Right lobe of liver (tissue), 6 donors: ENCODE results near the gene NEUROG1. TPM values are rescaled to one million over a fixed set of nuclear protein-coding genes. Genes with fewer than 3 reads are reported as not detected.

Experiments used
- ATAC-seq, 4 donors: fragments of 200-7000 bp; cut with Tn5 transposase; one replicate each; pipeline ENCODE4 v1.9.1; 2020; ENCODE audit warnings: mild to moderate bottlenecking in 4 of 4, moderate library complexity in 4 of 4
- DNase-seq, 3 donors: peaks; one replicate each; pipeline ENCODE4 v3.0.0-alpha.2; 2020
- H3K27ac ChIP-seq, 3 donors: fragments of 200-600 bp; one replicate each; pipeline ENCODE4 v1.8.0; 2022
- H3K27me3 ChIP-seq, 2 donors: fragments of 200-600 bp; one replicate each; pipeline ENCODE4 v1.8.0; 2022
- H3K36me3 ChIP-seq, 4 donors: fragments of 200-600 bp; sonication (generic) in 1 of 4; one replicate each; pipeline versions ENCODE4 v1.5.1 to v1.8.0; 2017 to 2022; ENCODE audit warnings: control low read depth in 1 of 4
- H3K4me1 ChIP-seq, 4 donors: fragments of 200-600 bp; sonication (generic) in 1 of 4; one replicate each; pipeline versions ENCODE4 v1.5.1 to v1.8.0; 2017 to 2022; ENCODE audit warnings: control low read depth in 1 of 4
- H3K4me3 ChIP-seq, 3 donors: fragments of 200-600 bp; one replicate each; pipeline ENCODE4 v1.8.0; 2022
- H3K9me3 ChIP-seq, 4 donors: fragments of 200-600 bp; sonication (generic) in 1 of 4; one replicate each; pipeline versions ENCODE4 v1.5.1 to v1.8.0; 2017 to 2022; ENCODE audit warnings: control low read depth in 1 of 4
- POLR2A ChIP-seq: fragments of 450-650 bp; IDR thresholded peaks from one replicate; pipeline ENCODE4 v1.6.1; 2017; ENCODE audit warnings: antibody characterized with exemption, mild to moderate bottlenecking
- WGBS: methylation state at CpG from one replicate; pipeline ENCODE4 v1.1.6; 2018; ENCODE audit warnings: low coverage, low lambda C conversion rate; ENCODE audit not compliant: insufficient coverage; ENCODE audit errors: missing lambda C conversion rate; 5-methylcytosine and 5-hydroxymethylcytosine counted together
- intact Hi-C, 2 donors: fragments of 100-400 bp; cut with DNase I; formaldehyde crosslinking; loops; one replicate each; pipeline versions ENCODE4 v1.11.2 to v1.14.1; 2022
- long read RNA-seq: library from polyadenylated mRNA; unstranded; transcript quantifications from one replicate; pipeline ENCODE4 v2.0.0, GENCODE V29; 2019
- total RNA-seq, 6 experiments: library from RNA; depleted of rRNA in 2 of 6; stranded (reverse); fragments of >200 nt in 2 of 6; fragmentation: NEBNext Ultra II Directional in 3 of 6; extraction: Animal tissue kit (Norgen Biotek cat#: 25700) in 3 of 6; gene quantifications; one replicate each; pipeline versions ENCODE4 v1.1.0 to v1.2.4, GENCODE V29; 2016 to 2023
- TF ChIP-seq, protein P1 (sequence below), 4 donors: fragments of 200-600 bp in 3 of 4; fragments of 450-650 bp in 1 of 4; IDR thresholded peaks; one replicate each; pipeline versions ENCODE4 v1.5.1 to v1.8.0; 2016 to 2022; ENCODE audit warnings: antibody characterized with exemption in 4 of 4, mild to moderate bottlenecking in 2 of 4
- donor health status: DM: no; HTN: yes; CAD: no.
- donor health status: DM: no; HTN: no; CAD: no.
- donor health status: DM: no; HTN: no; CAD: no.
- donor health status: DM: no; HTN: yes; CAD: no.
- donor health status: DM: no; HTN: yes; CAD: no.

NEUROG1 gene, protein sequence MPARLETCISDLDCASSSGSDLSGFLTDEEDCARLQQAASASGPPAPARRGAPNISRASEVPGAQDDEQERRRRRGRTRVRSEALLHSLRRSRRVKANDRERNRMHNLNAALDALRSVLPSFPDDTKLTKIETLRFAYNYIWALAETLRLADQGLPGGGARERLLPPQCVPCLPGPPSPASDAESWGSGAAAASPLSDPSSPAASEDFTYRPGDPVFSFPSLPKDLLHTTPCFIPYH
- not detected for total RNA-seq
- long read RNA-seq, result 0 reads

- DNase-seq (no peak), ATAC-seq (no peak)
- Histone ChIP-seq H3K4me1 (peaks cover 0 to 16% (median 0%) of the 10 kb centered on the region in 4 donors), H3K27me3 (peaks cover 0 to 8% of the 10 kb centered on the region in 2 donors), H3K9me3 (no peaks in the 10 kb centered on the region), H3K36me3 (no peaks in the 10 kb centered on the region), H3K4me3 (no peak within 1 kb of the TSS), H3K27ac (no peak within 1 kb of the TSS)
- intact Hi-C loops, result no loop called here
- 11% methylated on average over 8 of the region's 74 CpGs for WGBS
- TF ChIP-seq, protein P1, sequence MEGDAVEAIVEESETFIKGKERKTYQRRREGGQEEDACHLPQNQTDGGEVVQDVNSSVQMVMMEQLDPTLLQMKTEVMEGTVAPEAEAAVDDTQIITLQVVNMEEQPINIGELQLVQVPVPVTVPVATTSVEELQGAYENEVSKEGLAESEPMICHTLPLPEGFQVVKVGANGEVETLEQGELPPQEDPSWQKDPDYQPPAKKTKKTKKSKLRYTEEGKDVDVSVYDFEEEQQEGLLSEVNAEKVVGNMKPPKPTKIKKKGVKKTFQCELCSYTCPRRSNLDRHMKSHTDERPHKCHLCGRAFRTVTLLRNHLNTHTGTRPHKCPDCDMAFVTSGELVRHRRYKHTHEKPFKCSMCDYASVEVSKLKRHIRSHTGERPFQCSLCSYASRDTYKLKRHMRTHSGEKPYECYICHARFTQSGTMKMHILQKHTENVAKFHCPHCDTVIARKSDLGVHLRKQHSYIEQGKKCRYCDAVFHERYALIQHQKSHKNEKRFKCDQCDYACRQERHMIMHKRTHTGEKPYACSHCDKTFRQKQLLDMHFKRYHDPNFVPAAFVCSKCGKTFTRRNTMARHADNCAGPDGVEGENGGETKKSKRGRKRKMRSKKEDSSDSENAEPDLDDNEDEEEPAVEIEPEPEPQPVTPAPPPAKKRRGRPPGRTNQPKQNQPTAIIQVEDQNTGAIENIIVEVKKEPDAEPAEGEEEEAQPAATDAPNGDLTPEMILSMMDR (IDR thresholded peaks at IDR 0.05), result no peak
These were observed at the start of gene NEUROG1 for GRCh38 chr5:135535820-135536801. NEUROG1 (minus strand) TSS chr5:135535964; CDS start chr5:135535690, 274 bp downstream.

DNA sequence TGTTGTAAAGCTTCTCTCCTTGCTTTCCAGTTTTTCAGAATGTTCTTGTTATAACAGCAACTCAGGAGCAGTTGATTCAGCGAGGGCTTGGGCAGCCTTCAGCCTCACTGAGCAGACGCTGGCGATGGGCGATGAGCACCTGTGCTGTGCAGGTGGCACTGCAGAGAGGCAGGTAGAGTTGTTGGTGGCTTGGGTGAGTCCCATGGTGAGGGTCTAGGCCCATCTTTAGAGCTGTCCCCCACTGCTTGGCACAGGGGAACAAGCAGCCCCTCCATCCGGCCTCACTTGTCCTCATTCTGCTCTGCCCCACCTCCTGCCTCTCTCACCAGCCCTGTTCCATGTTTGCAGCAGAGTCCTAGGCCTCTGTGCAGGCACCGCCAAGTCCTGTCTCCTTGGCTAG is 49.2 kb upstream of the NEUROG1 start:
- H3K9me3 ChIP-seq, result no peaks in the 10 kb centered on the region
- intact Hi-C loops, result no loop called here
- no CpG with 5 or more reads among the region's 6 CpGs for WGBS
- no peak overlapping the region for H3K27ac ChIP-seq
- no peaks in the 10 kb centered on the region for H3K36me3 ChIP-seq
- ATAC-seq (no peak), DNase-seq (no peak)
- no peaks in the 10 kb centered on the region for H3K4me1 ChIP-seq
- no peak for TF ChIP-seq POLR2A
- TF ChIP-seq, protein P1 (IDR thresholded peaks at IDR 0.05), result no peak
- H3K27me3 ChIP-seq, result no peaks in the 10 kb centered on the region
- H3K4me3 ChIP-seq, result no peak overlapping the region

GRCh38 chr5:135584276-135584675 is 48.5 kb upstream of the NEUROG1 start:
- no peak for ATAC-seq
- no peak for DNase-seq
- 82% methylated on average over 2 of the region's 2 CpGs for WGBS

DNA sequence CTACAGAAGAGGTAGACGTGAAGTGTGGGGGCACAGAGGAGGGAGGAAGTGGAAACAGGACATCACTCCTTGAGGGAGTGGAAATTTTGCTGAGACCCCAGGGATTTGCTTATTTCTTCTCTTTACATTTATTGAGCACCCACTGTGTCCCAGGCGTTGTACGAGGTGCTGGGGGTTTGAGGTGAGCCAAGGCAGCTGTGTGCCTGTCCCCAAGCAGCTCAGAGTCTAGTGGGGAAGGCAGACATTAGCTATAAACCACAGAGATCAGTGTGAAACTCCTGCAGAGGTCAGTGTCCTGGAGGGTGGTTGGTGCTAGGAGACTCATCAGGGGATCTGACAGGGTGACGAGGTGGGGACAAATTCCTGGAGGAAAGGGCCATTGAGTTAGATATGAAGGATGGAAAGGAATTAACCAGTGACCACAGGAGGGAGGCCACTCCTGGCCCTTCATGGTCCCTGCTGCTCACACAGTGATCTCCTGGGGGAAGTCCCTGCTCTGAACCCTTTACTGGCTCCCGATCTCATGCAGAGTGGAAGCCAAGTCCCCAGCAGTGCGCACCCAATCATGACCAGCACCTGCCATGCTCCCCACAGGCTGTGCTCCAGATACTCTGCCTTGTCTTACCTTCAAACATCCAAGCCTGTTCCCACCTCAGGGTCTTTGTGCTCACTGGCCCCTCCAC is 46.5 kb upstream of the NEUROG1 start:
- no peak overlapping the region for H3K4me3 ChIP-seq
- DNase-seq (no peak), ATAC-seq (no peak)
- peaks cover 0 to 3% of the 10 kb centered on the region in 2 donors for H3K27me3 ChIP-seq
- TF ChIP-seq POLR2A, result no peak
- TF ChIP-seq, protein P1 (IDR thresholded peaks at IDR 0.05), result no peak
- 25% methylated on average over 4 of the region's 6 CpGs for WGBS
- H3K9me3 ChIP-seq, result no peaks in the 10 kb centered on the region
- H3K27ac ChIP-seq, result no peak overlapping the region
- H3K4me1 ChIP-seq, result no peaks in the 10 kb centered on the region
- H3K36me3 ChIP-seq, result no peaks in the 10 kb centered on the region
- intact Hi-C loops, result no loop called here

More at GRCh38 chr5:135584276-135584675, 48.5 kb upstream of the NEUROG1 start:
- H3K36me3 ChIP-seq, result no peaks in the 10 kb centered on the region
- no peak overlapping the region for H3K27ac ChIP-seq
- intact Hi-C loops, result no loop called here
- H3K4me3 ChIP-seq, result no peak overlapping the region
- no peak for TF ChIP-seq POLR2A
- TF ChIP-seq, protein P1 (IDR thresholded peaks at IDR 0.05), result no peak
- H3K27me3 ChIP-seq, result no peaks in the 10 kb centered on the region
- no peaks in the 10 kb centered on the region for H3K9me3 ChIP-seq
- no peaks in the 10 kb centered on the region for H3K4me1 ChIP-seq
